Astrocyte of the spinal cord (primary cell): ENCODE results near the gene SMARCD1.
"Not testable (repeated sequence)": the region's sequence is repeated elsewhere in the genome, so short reads cannot be mapped to it uniquely, and the experiment has no call there.

Experiments used
- DNase-seq: peaks from one replicate; pipeline ENCODE4 v3.0.0; 2011; ENCODE audit warnings: low read depth, low spot score
- H3K4me3 ChIP-seq: 2 replicates; pipeline ENCODE4 v1.5.1; 2011; ENCODE audit warnings: low read depth, mild to moderate bottlenecking, low read length, moderate library complexity
- CTCF ChIP-seq: IDR thresholded peaks from 2 replicates; pipeline ENCODE4 v1.5.1; 2012; ENCODE audit warnings: low read depth, mild to moderate bottlenecking, low read length, inconsistent platforms
- in situ Hi-C: cut with HindIII; loops from 2 replicates; pipeline ENCODE4 v1.10.0; 2017; ENCODE audit warnings: low sequenced_read_pairs

The SMARCD1 gene

GRCh38 chr12:50147281-50147680 is 62.1 kb downstream of the SMARCD1 start:
- no peak for TF ChIP-seq CTCF
- in situ Hi-C loops = no loop called here
- DNase-seq = no peak
- H3K4me3 ChIP-seq = no peak overlapping the region

- in situ Hi-C loops, DNase-seq, H3K4me3 ChIP-seq: not testable (repeated sequence)
These were observed 62.9 kb downstream of the SMARCD1 start for GRCh38 chr12:50148011-50148410.

- no peak for TF ChIP-seq CTCF
- in situ Hi-C loops = no loop called here
- DNase-seq = no peak
- no peak overlapping the region for H3K4me3 ChIP-seq
These were observed 64.2 kb downstream of the SMARCD1 start for GRCh38 chr12:50149311-50149710.
